Measurements from ENCODE around the gene KIAA2012. TPM values are rescaled to one million over a fixed set of nuclear protein-coding genes. Genes with fewer than 3 reads are reported as not detected.

The KIAA2012 gene
- polyA plus RNA-seq, 3 donors = not detected

- H3K27me3 ChIP-seq (ENCODE audit: control insufficient read depth in 2 of 2, insufficient read depth in 2 of 2, low read length in 2 of 2) = no peaks in the 10 kb centered on the region
- H3K4me1 ChIP-seq (ENCODE audit: control insufficient read depth in 1 of 2, insufficient read depth in 2 of 2, low read length in 2 of 2) = no peaks in the 10 kb centered on the region
- H3K36me3 ChIP-seq (replicated peaks in 1 of 2; ENCODE audit: control insufficient read depth in 1 of 2, insufficient read depth in 2 of 2, low read length in 2 of 2) = no peaks in the 10 kb centered on the region
- H3K4me1 Mint-ChIP-seq = no peaks in the 10 kb centered on the region
- no peaks in the 10 kb centered on the region for H3K79me2 ChIP-seq (ENCODE audit: insufficient read depth, low read length)
- H3K27ac Mint-ChIP-seq = no peak overlapping the region
- no peaks in the 10 kb centered on the region for H3K36me3 Mint-ChIP-seq
- intact Hi-C loops (cut with micrococcal nuclease) = no loop called here
- H3K27me3 Mint-ChIP-seq (ENCODE audit: low read depth in 3 of 3) = peaks cover 0 to 2% (median 1%) of the 10 kb centered on the region in 3 donors
- no peaks in the 10 kb centered on the region for H3K9me3 Mint-ChIP-seq
- WGBS (ENCODE audit: insufficient coverage) = 20% methylated on average over 5 of the region's 8 CpGs
- no peaks in the 10 kb centered on the region for H4K20me1 ChIP-seq (ENCODE audit: insufficient read depth, low read length)
- no peak overlapping the region for H2AFZ ChIP-seq (ENCODE audit: insufficient read depth, low read depth, low read length, poor library complexity, severe bottlenecking)
- H3K27ac ChIP-seq (ENCODE audit: low read depth in 1 of 2, low read length in 2 of 2) = no peak overlapping the region
- no peak overlapping the region for H3K4me3 Mint-ChIP-seq
- no peak for TF ChIP-seq CTCF (IDR thresholded peaks at IDR 0.05)
- H3K4me2 ChIP-seq (replicated peaks; ENCODE audit: extremely low read depth, low read length, poor library complexity, severe bottlenecking) = no peak overlapping the region
- no peak overlapping the region for H3K4me3 ChIP-seq (replicated peaks in 1 of 3; ENCODE audit: low read depth in 2 of 3, low read length in 3 of 3)
- no peaks in the 10 kb centered on the region for H3K9me3 ChIP-seq (replicated peaks in 1 of 2; ENCODE audit: control insufficient read depth in 1 of 2, insufficient read depth in 1 of 2, low read length in 2 of 2)
- H3K9ac ChIP-seq (ENCODE audit: insufficient read depth, low read length, poor library complexity, severe bottlenecking) = no peak overlapping the region
- DNase-seq = no peak
Observed at GRCh38 chr2:202161151-202161835, 88.2 kb downstream of the KIAA2012 start.

- no peak overlapping the region for H3K27ac ChIP-seq (ENCODE audit: low read depth in 1 of 2, low read length in 2 of 2)
- TF ChIP-seq CTCF (IDR thresholded peaks at IDR 0.05) = no peak
- H3K4me2 ChIP-seq (replicated peaks; ENCODE audit: extremely low read depth, low read length, poor library complexity, severe bottlenecking) = no peak overlapping the region
- no peak overlapping the region for H3K4me3 ChIP-seq (replicated peaks in 1 of 3; ENCODE audit: low read depth in 2 of 3, low read length in 3 of 3)
- WGBS (ENCODE audit: insufficient coverage) = 86% methylated on average over 2 of the region's 3 CpGs
- H3K4me3 Mint-ChIP-seq = no peak overlapping the region
- no peaks in the 10 kb centered on the region for H3K27me3 ChIP-seq (ENCODE audit: control insufficient read depth in 2 of 2, insufficient read depth in 2 of 2, low read length in 2 of 2)
- no peak overlapping the region for H2AFZ ChIP-seq (ENCODE audit: insufficient read depth, low read depth, low read length, poor library complexity, severe bottlenecking)
- no peaks in the 10 kb centered on the region for H3K4me1 ChIP-seq (ENCODE audit: control insufficient read depth in 1 of 2, insufficient read depth in 2 of 2, low read length in 2 of 2)
- no peak overlapping the region for H3K27ac Mint-ChIP-seq
- H4K20me1 ChIP-seq (ENCODE audit: insufficient read depth, low read length) = no peaks in the 10 kb centered on the region
- no peaks in the 10 kb centered on the region for H3K9me3 Mint-ChIP-seq
- intact Hi-C loops (cut with micrococcal nuclease) = no loop called here
- no peaks in the 10 kb centered on the region for H3K36me3 Mint-ChIP-seq
- no peaks in the 10 kb centered on the region for H3K9me3 ChIP-seq (replicated peaks in 1 of 2; ENCODE audit: control insufficient read depth in 1 of 2, insufficient read depth in 1 of 2, low read length in 2 of 2)
- peaks cover 0 to 2% (median 0%) of the 10 kb centered on the region in 3 donors for H3K27me3 Mint-ChIP-seq (ENCODE audit: low read depth in 3 of 3)
- H3K4me1 Mint-ChIP-seq = no peaks in the 10 kb centered on the region
- H3K36me3 ChIP-seq (replicated peaks in 1 of 2; ENCODE audit: control insufficient read depth in 1 of 2, insufficient read depth in 2 of 2, low read length in 2 of 2) = no peaks in the 10 kb centered on the region
- DNase-seq = no peak
- no peak overlapping the region for H3K9ac ChIP-seq (ENCODE audit: insufficient read depth, low read length, poor library complexity, severe bottlenecking)
- no peaks in the 10 kb centered on the region for H3K79me2 ChIP-seq (ENCODE audit: insufficient read depth, low read length)
Observed at GRCh38 chr2:202164411-202164810, 91.4 kb downstream of the KIAA2012 start.

Measured in CD14-positive monocyte (primary cell).